Activated T-cell treated with anti-CD3 and anti-CD28 coated beads, Interleukin-2, amount 50 U/mL, for 1 hour (primary cell): ENCODE data around the gene PMF1.

Experiments used
- DNase-seq: peaks from one replicate; pipeline ENCODE4 v3.0.0-alpha.2; 2020

The PMF1 gene

DNA sequence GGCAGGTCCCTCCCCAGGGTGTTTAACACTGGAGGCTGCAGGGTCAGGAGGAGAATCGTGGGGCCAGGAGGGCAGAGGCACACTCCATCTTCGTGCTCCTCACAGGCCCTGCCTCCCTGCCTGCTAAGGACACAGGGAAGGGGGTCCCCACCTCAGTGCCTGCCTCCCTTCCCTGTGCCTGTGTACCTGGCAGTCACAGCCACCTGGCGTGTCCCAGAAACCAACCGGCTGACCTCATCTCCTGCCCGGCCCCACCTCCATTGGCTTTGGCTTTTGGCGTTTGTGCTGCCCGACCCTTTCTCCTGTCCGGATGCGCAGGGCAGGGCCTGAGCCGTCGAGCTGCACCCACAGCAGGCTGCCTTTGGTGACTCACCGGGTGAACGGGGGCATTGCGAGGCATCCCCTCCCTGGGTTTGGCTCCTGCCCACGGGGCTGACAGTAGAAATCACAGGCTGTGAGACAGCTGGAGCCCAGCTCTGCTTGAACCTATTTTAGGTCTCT is 28.6 kb downstream of the PMF1 start:
- no peak for DNase-seq

DNA sequence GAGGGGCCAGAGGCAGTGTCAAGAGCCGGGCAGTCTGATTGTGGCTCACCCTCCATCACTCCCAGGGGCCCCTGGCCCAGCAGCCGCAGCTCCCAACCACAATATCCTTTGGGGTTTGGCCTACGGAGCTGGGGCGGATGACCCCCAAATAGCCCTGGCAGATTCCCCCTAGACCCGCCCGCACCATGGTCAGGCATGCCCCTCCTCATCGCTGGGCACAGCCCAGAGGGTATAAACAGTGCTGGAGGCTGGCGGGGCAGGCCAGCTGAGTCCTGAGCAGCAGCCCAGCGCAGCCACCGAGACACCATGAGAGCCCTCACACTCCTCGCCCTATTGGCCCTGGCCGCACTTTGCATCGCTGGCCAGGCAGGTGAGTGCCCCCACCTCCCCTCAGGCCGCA is 29.1 kb downstream of the PMF1 start, which contains the start of gene BGLAP:
Gene BGLAP, plus strand, starts transcription at position 259 of the 400 bp plus-strand sequence. Its CDS starts 48 bp downstream, at position 307.
- DNase-seq: no peak

DNA sequence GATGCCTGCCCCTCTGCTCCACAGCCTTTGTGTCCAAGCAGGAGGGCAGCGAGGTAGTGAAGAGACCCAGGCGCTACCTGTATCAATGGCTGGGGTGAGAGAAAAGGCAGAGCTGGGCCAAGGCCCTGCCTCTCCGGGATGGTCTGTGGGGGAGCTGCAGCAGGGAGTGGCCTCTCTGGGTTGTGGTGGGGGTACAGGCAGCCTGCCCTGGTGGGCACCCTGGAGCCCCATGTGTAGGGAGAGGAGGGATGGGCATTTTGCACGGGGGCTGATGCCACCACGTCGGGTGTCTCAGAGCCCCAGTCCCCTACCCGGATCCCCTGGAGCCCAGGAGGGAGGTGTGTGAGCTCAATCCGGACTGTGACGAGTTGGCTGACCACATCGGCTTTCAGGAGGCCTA is 29.9 kb downstream of the PMF1 start:
- no peak for DNase-seq

DNA sequence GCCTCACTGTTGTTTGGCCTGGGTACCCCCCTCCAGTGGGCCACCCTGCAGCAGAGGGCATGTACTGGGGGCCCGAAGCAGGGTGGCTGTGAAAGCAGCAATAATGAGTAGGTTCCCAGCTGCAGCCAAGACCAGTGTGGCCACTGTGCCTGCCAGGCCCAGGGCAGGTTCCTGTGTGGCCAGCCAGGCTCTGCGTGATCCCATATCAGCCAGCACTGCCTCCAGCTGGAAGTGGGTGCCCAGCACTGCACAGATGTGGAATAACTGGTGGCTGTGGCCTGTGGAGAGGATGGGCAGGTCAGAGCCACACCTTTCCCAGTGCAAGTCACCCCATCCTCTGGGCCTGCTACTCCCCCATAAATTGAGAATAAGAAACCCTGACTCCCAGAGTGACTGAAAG is 31.3 kb downstream of the PMF1 start:
- DNase-seq: no peak

DNA sequence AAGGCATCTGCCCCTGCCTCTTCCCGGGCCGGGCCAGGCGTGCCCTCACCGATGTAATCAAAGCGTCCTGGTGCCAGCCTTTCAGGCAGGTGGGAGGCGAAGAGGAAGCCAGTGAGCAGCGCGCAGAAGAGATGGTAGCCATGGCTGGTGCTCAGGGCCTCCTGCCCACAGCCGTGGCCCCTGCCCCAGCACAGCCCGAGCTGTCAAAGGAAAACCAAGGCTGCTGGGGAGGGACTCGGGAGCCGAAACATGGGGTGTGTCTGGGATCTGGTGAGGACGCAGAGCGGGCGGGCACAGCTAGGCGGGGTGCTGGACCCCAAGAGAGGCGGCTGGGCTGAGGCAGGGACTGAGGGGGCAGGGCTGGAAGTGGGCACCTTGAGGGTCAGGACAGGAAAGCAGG is 31.9 kb downstream of the PMF1 start:
- no peak for DNase-seq

DNA sequence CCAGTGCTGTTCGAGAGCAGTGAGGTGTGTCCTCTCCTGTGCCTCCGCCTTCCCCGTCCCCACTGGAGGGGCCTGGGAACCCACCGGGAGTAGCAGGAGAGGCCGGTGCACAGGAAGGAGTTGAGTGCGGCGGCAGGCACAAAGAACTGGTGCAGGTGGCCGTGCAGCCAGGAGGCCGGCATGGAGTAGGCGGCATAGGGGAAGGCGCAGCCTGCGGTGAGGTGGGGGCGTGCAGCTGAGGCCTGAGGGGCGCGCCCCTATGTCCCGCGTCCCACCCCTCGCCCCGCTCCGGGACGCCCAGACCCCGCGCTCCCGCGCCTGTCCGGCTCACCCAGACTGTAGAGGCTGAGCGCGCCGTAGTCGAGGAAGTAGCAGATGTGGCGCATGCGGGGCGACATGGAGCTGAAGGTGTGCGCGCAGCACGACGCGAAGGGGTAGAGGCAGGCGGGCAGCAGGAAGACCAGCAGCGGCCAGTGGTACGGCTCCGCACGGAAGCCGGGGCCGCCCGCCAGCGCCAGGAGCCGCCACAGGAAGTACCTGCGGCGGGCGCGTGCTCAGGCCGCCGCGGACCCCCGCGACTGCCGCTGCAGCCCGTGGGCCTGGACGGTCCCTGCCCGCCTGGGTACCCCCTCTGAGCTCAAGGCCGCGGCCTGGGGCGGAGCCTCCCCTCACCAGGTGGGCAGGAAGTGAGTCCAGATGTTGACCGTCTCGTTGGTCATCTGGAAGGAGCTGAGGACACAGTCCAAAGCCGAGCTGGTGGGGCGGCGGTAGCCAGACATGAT is 32.8 kb downstream of the PMF1 start:
- DNase-seq: peak; percentile 45

DNA sequence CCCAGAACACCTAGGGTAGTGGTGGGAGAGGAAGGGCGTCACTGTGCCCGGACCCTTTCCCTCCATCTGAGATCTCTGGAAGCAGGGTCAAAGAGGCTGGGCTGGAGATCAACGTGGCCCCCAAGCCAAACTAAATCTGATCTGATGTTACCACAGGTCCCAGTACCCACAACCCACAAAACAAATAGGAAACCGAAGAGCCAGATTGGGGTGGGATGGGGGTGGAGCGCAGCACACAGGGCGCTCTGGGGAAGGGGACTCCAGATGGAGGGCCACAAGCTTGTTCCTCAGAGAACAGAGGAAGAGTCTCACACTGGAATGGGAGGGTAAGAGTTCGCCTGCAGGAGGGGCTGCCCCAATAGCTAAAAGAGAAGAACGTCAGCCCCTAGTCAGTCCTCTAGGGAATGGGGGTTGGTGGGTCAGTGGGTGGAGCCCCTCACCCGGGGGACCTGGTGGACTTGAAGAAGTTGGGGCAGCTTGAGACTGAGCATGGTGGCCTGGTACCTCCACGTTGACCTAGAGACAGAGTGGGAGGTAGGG is 33.5 kb downstream of the PMF1 start:
- DNase-seq: no peak

DNA sequence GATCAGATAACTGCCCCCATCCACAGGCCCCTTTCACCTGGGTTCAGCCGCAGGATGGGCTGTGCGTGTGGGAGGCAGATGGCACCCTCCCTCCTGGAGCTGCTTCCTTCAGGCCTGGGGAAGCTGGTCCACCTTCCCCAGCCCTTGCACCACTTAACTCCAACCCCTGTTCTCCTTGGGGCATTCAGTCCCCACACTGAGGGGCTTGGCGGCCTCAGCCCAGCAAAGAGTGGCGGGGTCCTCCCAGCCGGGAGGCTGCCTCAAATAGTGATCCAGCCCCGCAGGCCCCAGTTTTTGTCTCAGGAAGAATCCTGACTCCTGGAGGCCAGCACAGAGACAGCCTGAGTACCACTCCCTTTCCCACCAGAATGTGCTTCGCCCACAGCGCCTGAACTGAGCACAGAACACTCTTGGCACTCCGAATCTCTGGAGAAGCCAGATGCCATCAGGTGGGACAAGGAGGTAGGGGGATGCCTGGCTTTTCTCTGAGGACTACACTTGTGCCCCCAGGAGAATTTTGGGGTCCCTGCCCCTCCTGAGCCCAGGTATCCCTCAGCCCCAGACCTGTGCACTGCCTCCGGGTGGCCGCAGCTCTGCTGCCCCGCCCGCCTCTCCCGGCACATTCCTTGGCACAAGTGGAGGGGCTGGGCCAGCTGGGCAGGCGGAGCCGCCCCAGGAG is 34.1 kb downstream of the PMF1 start:
- no peak for DNase-seq

DNA sequence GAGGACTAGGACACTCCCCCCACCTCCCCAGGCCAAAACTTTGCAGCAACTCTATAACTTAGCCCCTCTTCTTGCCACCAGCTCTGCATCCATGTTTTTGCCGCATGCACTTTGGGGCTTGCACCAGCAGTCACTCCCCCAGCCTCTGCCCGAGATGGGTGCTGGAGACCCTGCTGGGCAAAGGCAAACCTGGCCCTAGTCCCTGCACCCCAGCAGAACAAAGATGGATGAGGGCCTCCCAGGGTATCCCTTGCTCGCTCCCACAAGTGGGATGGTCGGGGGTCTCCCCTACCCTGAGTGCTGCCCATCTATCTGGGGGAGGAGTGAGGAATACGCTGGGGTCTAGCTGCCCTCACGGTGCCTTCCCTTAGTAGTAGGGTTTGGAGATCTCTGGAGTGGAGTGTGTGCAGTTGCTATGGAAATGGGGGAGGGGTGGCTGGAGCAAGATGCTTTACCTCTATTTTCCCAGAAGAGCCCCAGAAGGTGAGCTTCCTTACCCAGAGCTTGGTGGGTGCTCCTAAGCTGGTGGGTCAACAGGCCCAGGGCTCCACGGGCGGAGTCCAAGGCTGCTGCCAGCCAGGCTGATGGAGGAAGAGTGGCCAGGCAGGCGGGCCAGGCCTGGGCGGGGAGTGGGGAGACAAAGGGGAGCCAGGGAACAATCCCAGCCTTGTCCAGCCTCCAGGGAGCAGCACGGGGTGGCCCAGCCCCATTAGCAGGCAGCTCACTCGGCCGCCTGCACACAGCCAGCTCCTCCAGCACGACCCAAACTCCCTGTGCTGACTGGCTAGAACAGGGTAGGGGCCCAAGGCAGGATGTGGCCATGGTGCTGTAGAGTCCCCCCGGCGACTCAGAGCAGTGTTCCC is 34.9 kb downstream of the PMF1 start, which contains the start of gene PAQR6:
Gene PAQR6, minus strand, starts transcription at position 597 of the 863 bp plus-strand sequence. CDS start 1,325 bp downstream, outside the sequence.
- no peak for DNase-seq

DNA sequence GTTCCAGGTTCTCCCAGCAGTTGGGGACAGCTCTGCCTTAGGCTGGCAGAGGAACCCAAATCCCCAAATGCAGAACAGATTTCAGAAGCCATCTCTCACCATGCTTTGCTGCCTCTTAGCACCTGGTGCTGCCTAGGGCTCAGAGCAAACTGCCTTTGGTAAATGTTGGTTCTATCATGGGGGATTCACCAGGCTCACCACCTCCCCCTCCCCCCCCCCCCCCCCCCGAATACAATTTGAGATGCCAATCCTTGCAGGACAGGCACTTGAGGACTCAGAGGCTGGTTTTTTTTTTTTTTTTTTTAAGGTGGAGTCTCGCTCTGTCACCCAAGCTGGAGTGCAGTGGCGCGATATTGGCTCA is 35.5 kb downstream of the PMF1 start:
- DNase-seq: no peak

DNA sequence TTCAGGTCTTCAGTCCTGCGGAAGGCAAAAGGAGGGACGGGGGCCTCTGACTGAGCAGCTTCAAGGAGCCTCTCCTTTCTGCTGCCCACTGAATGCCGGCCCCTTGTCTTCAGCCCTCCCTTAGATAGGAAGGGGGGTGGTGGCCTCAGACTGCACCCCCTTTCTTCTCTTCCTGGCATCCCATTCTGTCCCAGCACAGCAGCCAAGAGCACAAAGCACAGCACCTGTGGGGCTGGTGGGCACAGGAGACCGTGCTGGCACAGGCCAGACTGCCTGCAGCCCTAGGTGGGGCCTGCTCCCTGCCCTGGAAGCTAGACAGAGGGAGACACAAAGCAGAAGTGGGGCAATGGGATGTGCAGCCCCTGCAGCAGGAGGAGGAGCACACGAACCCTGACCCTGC is 36.8 kb downstream of the PMF1 start:
- DNase-seq: no peak

DNA sequence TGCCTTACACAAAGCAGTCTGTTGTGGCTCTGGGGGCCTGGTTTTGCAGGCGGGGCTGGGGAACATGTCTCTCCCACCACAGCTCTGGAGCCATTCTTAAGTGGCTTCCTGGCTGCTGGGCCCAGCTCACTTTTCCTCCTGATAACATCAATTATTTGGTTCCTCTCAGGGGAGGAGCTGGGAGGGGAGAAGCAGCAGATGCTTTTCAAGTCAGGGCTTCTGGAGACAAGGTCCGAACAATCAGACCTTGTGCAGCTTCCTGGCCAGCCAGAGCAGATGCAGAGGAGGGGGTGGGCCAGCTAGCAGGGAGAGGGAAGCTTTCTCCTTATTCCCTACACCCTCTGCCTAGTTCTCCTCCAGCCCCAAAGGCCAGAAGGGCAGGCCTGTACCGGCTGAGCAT is 38.7 kb downstream of the PMF1 start:
- DNase-seq: no peak

DNA sequence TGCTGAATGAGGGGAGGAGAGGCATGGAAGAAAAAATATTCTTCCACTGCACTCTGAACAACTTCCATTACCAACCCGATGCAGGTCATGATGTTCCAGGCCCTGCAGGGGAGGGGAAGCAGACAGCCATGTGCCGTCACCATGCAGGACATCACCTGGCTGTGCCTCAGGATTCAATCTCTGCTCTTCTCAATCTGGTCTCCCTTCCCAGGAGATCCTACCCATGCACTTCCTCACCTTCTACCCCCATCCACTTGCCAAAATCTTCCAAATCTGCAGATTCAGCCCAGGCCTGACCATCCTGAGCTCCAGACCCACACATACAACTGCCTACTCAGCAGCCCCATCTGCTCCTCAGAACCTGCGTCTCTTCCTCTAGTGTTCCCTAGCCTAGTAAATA is 40.8 kb downstream of the PMF1 start:
- DNase-seq: no peak

DNA sequence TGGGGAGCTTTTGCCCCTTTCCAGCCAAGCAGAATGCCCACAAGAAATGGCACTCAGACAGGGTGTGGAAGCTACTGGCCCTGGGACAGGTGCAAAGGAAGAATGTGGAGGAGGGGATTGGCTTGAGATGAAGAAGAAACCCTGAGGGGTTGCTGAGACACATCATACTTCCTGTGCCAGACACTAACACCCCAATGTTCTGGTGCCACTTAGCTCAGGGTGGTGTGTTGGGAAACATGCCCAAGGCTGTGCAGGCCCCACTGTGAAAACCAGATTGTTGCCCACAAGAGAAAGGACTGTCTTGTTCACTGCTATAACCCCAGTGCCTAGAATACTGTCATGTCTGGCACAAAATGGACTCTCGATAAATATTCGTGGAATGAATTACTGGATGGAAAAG is 44.9 kb downstream of the PMF1 start:
- DNase-seq: no peak

DNA sequence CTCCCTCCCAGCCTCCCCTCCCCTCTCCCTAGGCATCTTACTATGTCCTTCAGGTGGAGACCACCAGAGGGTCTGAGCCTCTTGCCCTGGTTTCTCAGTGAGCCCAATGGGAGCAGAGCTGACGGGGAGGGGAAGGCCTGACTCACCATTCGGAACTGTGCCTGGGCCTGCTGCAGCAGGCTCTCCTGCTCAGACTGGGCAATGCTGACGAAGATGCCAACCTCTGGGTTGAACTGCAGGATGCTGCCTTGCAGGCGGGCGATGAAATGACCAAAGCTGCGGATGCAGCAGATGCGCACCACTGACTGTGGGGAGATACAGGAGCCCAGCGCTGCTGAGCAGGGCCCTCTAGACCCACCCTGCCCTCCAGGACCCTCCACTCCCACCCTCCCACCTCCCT is 46.1 kb downstream of the PMF1 start:
- DNase-seq: no peak

DNA sequence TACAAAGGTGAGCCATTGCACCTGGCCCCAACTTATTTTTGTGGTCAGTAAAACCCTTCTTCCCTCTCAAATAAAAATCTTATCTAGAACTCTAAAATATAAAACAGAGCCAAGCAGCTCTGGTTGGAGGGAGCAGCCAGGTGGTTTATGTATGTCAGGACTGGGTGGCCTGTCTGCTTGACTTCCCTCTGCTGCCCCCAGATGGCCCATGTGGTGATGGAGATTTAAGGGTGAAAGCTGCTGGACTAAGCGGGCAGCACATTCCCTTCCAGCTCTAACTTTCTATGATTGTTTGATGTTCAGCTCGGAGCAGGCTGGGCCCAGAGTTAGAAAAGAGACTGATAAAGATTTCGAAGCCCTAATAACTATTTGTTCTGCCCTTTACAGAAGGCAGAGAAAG is 47.0 kb downstream of the PMF1 start:
- DNase-seq: no peak

DNA sequence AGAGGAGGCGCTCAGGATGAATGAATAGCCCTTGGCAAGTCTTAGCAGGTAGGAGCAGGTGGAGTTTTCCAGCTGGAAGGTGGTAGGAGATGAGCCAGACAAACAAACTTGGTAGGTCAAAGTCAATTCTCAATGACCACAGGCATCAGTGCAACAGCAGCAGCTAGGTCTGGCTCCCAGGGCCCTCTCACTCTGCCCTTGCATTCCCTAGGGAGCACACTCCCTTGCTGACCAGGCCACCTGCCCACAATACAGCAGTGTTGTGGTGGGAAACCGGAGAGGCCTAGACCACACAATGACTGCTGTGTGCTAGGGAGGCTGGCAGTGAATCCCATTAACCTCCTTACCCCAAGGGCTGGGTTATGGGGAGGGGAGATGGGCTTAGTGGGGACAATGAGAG is 48.1 kb downstream of the PMF1 start:
- no peak for DNase-seq

DNA sequence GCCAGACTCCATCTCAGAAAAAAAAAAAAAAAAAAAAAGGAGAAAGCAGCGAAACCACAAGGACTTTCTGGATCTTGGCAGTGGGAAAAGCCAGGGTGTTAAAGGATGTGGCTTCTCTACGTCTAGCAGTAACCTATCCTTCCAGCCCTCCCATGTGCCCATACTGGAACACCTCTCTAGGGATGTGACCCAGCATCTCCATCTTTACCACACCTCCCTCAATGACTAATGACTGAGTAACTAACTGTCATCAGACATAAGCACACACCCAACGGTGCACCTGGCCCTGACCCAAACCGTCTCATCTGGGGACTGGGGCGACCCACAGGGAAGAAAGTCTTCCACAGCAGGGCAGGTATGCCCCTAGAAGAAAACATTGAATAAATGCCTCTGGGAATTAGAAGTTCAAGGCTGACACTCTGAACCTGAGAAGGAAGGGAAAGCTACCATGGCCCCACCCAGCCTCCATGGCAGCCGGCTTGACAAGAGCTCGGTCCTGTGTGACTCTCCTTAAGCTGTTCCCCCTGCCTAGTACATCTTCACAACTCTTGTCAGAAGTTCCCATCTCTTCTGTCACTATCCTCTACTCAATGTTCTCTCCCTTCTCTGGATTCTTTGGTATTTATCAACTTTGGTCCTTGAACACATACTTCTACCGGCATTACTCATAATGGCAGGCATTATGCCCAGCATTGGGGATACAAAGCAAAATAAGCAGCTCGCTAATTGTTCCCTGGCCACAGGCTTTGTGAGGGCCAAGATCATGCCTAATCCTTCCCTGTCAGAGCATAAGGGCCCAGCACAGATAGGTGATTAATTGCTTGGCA is 49.9 kb downstream of the PMF1 start:
- DNase-seq: no peak

DNA sequence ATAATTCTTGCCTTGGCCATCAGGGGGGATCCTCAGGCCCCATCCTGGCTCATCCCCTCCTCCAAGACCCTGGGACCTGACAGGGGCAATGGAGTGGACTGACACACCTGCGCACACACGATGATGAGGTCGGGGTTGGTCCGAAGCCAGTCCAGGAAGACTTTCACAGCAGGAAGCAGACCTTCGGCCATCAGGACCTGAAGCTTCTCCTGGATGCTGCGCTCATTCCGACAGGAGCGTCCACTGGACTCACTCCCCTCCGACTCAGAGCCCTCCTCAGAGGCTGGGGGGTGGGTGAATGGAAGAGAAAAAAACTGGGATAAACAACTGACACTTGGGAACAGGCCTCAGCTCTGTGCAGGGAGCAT is 50.5 kb downstream of the PMF1 start:
- DNase-seq: no peak

DNA sequence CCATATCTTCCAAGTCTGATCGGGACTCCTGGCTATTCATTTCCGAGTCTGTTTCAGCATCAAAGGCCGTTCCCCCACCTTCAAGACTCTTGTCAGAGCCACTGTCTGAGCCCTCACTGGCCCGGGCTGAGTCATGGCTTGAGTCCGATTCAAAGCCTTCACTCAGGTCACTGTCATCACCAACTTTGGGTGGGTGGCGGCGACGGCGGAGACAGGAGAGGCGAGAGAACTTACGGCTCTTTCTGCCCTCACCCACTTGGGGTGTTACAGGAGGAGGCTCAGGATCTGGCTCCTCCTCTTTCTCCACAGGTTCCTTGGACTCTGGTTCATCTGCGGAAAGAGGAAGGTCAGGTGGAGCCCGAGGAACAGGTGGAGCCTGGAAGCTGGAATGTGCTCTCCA is 53.2 kb downstream of the PMF1 start:
- no peak for DNase-seq

DNA sequence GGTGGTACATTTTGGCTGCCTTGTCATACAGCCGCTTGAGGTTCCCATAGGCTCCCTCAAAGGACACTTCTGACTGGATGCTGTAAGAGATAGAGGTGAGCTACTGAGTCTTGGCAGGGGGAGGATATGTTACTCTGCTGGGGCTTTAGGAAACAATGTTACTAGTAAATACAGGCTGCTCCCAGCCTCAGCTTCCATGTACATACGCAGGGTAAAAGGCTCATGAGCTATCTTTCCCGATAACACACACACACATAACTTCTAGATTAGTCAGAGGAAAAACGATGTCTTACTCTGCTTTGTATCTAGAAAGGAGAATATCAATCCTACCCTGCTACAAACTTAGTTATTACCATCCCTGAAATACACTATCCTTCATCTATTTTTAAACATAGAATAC is 55.5 kb downstream of the PMF1 start:
- DNase-seq: no peak

DNA sequence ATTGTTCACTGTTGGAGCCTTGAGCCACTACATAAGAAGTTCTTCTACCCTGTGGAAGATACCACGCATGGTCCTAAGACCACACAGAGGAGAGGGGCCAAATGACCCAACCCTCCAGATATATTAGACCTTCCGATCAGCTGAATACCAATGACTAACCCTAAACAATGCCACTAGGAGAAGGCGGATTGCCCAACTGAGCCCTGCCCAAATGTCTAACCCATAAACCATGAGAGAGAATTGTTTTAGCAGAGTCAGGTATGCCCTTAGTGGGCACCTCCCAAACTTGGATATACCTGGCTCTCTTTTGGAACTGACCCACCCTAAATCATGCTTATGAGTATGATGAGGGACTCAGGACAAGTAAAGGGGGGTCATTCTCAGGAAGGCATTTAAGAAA is 57.5 kb downstream of the PMF1 start:
- no peak for DNase-seq
